Measurements from ENCODE around the gene GYG2. TPM values are rescaled to one million over a fixed set of nuclear protein-coding genes. Genes with fewer than 3 reads are reported as not detected.
"Not testable (repeated sequence)": the region's sequence is repeated elsewhere in the genome, so short reads cannot be mapped to it uniquely, and the experiment has no call there.

GYG2 gene
- total RNA-seq, result 100 to 1,000 TPM in 1 of 2 donors, 10 to 100 TPM in 1; 52.6 to 108 TPM
- 32.2 TPM for polyA plus RNA-seq (2013, experiment 1 of 2)
- 35.8 TPM for polyA plus RNA-seq (2013, experiment 2 of 2)
- long read RNA-seq, experiment 1, partial matches to known transcripts, result 2 of 15 reads
- long read RNA-seq, experiment 1, other reads (novel, unspliced or antisense), result 12 of 15 reads
- long read RNA-seq, experiment 2, transcript GYG2-205 (11 exons, 1,956 nt), result major isoform, 37 of 149 reads
- long read RNA-seq, experiment 2, partial matches to known transcripts, result 23 of 149 reads
- long read RNA-seq, experiment 2, other reads (novel, unspliced or antisense), result 84 of 149 reads
- long read RNA-seq, experiment 3, transcript GYG2-205 (11 exons, 1,956 nt), result major isoform, 234 of 667 reads
- long read RNA-seq, experiment 3, transcript GYG2-204 (12 exons, 3,393 nt), result minor isoform, 12 of 667 reads
- long read RNA-seq, experiment 3, partial matches to known transcripts, result 68 of 667 reads
- long read RNA-seq, experiment 3, other reads (novel, unspliced or antisense), result 351 of 667 reads
- long read RNA-seq, experiment 4, partial matches to known transcripts, result 2 of 17 reads
- long read RNA-seq, experiment 4, other reads (novel, unspliced or antisense), result 13 of 17 reads

- no peaks in the 10 kb centered on the region for H3K9me3 ChIP-seq (ENCODE audit: control insufficient read depth, low read length)
- Mint-ChIP-seq H3K4me1 (peaks cover 27% of the 10 kb centered on the region), H3K9me3 (no peaks in the 10 kb centered on the region), H3K4me3 (no peak within 1 kb of the TSS), H3K27me3 (ENCODE audit: insufficient read depth) (no peaks in the 10 kb centered on the region), H3K36me3 (ENCODE audit: low read depth) (peaks cover 22% of the 10 kb centered on the region), H3K27ac (no peak within 1 kb of the TSS)
- H3K9ac ChIP-seq (ENCODE audit: extremely low read depth, low read length, poor library complexity, severe bottlenecking), result no peak within 1 kb of the TSS
- H3K27me3 ChIP-seq (ENCODE audit: control insufficient read depth, insufficient read depth, low read length, poor library complexity, severe bottlenecking), result no peaks in the 10 kb centered on the region
- peak; percentile 94 for DNase-seq
- H3K4me1 ChIP-seq (ENCODE audit: control insufficient read depth, insufficient read depth, low read length), result no peaks in the 10 kb centered on the region
- no peak for TF ChIP-seq CTCF (conservative IDR thresholded peaks at IDR 0.05)
- H3K36me3 ChIP-seq (ENCODE audit: control insufficient read depth, insufficient read depth, low read length), result peaks cover 9% of the 10 kb centered on the region
- 21 to 84% methylated on average over 9 to 44 of the region's 56 CpGs for WGBS, 2 experiments (ENCODE audit: insufficient coverage in 1 of 2, insufficient read length in 1 of 2)
- H3K4me3 ChIP-seq (ENCODE audit: low read length), result peak within 1 kb of the TSS; percentile 78
- H3K27ac ChIP-seq (ENCODE audit: low read depth, low read length), result no peak within 1 kb of the TSS
Observed at GRCh38 chrX:2828344-2828958, at the start of gene GYG2. GYG2 (plus strand) TSS chrX:2828930; CDS start chrX:2830189, 1,259 bp downstream.

GRCh38 chrX:2780472-2781225 lies 48.1 kb upstream of the GYG2 start:
- 41 to 42% methylated on average over 9 to 12 of the region's 12 CpGs for WGBS, 2 experiments (ENCODE audit: insufficient coverage in 1 of 2, insufficient read length in 1 of 2)
- H3K27me3 ChIP-seq (ENCODE audit: control insufficient read depth, insufficient read depth, low read length, poor library complexity, severe bottlenecking); H3K27me3 Mint-ChIP-seq (ENCODE audit: insufficient read depth); H3K36me3 ChIP-seq (ENCODE audit: control insufficient read depth, insufficient read depth, low read length); H3K4me1 ChIP-seq (ENCODE audit: control insufficient read depth, insufficient read depth, low read length); H3K4me3 ChIP-seq (ENCODE audit: low read length); H3K36me3 Mint-ChIP-seq (ENCODE audit: low read depth): not testable (repeated sequence)
- H3K27ac ChIP-seq (ENCODE audit: low read depth, low read length), result peak overlapping the region; percentile 87
- H3K9me3 ChIP-seq (ENCODE audit: control insufficient read depth, low read length), result peaks cover 28% of the 10 kb centered on the region
- Mint-ChIP-seq H3K4me3 (peak overlapping the region; percentile 22), H3K4me1 (peaks cover 45% of the 10 kb centered on the region), H3K9me3 (peaks cover 34% of the 10 kb centered on the region), H3K27ac (peak overlapping the region; percentile 98)
- H3K9ac ChIP-seq (ENCODE audit: extremely low read depth, low read length, poor library complexity, severe bottlenecking), result peak overlapping the region; percentile 68
- peak; percentile 82 for DNase-seq

GRCh38 chrX:2781226-2781571 lies 47.5 kb upstream of the GYG2 start:
- H3K9me3 Mint-ChIP-seq, result peaks cover 28% of the 10 kb centered on the region
- no peaks in the 10 kb centered on the region for H3K27me3 Mint-ChIP-seq (ENCODE audit: insufficient read depth)
- Histone ChIP-seq H3K9ac (ENCODE audit: extremely low read depth, low read length, poor library complexity, severe bottlenecking) (peak overlapping the region; percentile 68), H3K36me3 (ENCODE audit: control insufficient read depth, insufficient read depth, low read length) (no peaks in the 10 kb centered on the region), H3K4me3 (ENCODE audit: low read length) (no peak overlapping the region), H3K27me3 (ENCODE audit: control insufficient read depth, insufficient read depth, low read length, poor library complexity, severe bottlenecking) (no peaks in the 10 kb centered on the region), H3K4me1 (ENCODE audit: control insufficient read depth, insufficient read depth, low read length) (no peaks in the 10 kb centered on the region), H3K27ac (ENCODE audit: low read depth, low read length) (peak overlapping the region; percentile 87), H3K9me3 (ENCODE audit: control insufficient read depth, low read length) (peaks cover 28% of the 10 kb centered on the region)
- no peak for DNase-seq
- peak overlapping the region; percentile 22 for H3K4me3 Mint-ChIP-seq
- no peak for TF ChIP-seq CTCF (conservative IDR thresholded peaks at IDR 0.05)
- peaks cover 45% of the 10 kb centered on the region for H3K4me1 Mint-ChIP-seq
- H3K36me3 Mint-ChIP-seq (ENCODE audit: low read depth), result no peaks in the 10 kb centered on the region
- peak overlapping the region; percentile 98 for H3K27ac Mint-ChIP-seq
- WGBS, 2 experiments (ENCODE audit: insufficient coverage in 1 of 2, insufficient read length in 1 of 2), result 76% methylated on average over 1 of the region's 1 CpG; no CpG with 5 or more reads in 1 of the 2 experiments
